OCI-LY3 (cell line): ENCODE data around the gene SLC2A13.
"Not testable (repeated sequence)": the region's sequence is repeated elsewhere in the genome, so short reads cannot be mapped to it uniquely, and the experiment has no call there.

Experiments
- H2AFZ ChIP-seq: fragments of 200-600, 300-600 bp; shearing (Covaris generic); 2 replicates; pipeline ENCODE4 v1.6.0; 2014; ENCODE audit warnings: antibody characterized with exemption, low read depth, low read length
- H3K27ac ChIP-seq: fragments of 200-600, 300-600 bp; sonication (generic); 2 replicates; pipeline ENCODE4 v1.5.1; 2014; ENCODE audit warnings: mild to moderate bottlenecking, low read length, moderate library complexity, mixed read lengths
- H3K27me3 ChIP-seq: fragments of 200-600, 300-600 bp; sonication (generic); 2 replicates; pipeline ENCODE4 v1.6.1; 2014; ENCODE audit warnings: low read depth, low read length, mixed read lengths
- H3K36me3 ChIP-seq: fragments of 200-600, 300-600 bp; sonication (generic); replicated peaks from 2 replicates; pipeline ENCODE3; 2014; ENCODE audit warnings: low read depth, low read length, mixed read lengths
- H3K4me1 ChIP-seq: fragments of 300-600, 200-600 bp; sonication (generic); 2 replicates; pipeline ENCODE4 v1.6.1; 2014; ENCODE audit warnings: low read length, mixed read lengths
- H3K4me2 ChIP-seq: fragments of 200-600, 300-600 bp; sonication (generic); 2 replicates; pipeline ENCODE4 v1.6.1; 2014; ENCODE audit warnings: low read length, mixed read lengths
- H3K4me3 ChIP-seq: fragments of 300-600, 200-600 bp; sonication (generic); 2 replicates; pipeline ENCODE4 v1.5.1; 2014; ENCODE audit warnings: antibody characterized with exemption, mild to moderate bottlenecking, low read length, moderate library complexity
- H3K79me2 ChIP-seq: fragments of 300-600, 200-600 bp; shearing (Covaris generic); 2 replicates; pipeline ENCODE4 v1.6.1; 2014; ENCODE audit warnings: mild to moderate bottlenecking, low read length, mixed read lengths
- H3K9ac ChIP-seq: fragments of 300-600, 200-600 bp; shearing (Covaris generic); 2 replicates; pipeline ENCODE4 v1.6.0; 2014; ENCODE audit warnings: mild to moderate bottlenecking, low read length, moderate library complexity
- H3K9me3 ChIP-seq: fragments of 200-600, 300-600 bp; shearing (Covaris generic); 2 replicates; pipeline ENCODE4 v1.6.1; 2014; ENCODE audit warnings: low read length, mixed read lengths; ENCODE audit not compliant: insufficient read depth
- H4K20me1 ChIP-seq: fragments of 200-600, 300-600 bp; sonication (generic); 2 replicates; pipeline ENCODE4 v1.6.1; 2016; ENCODE audit warnings: low read length, mixed read lengths; ENCODE audit not compliant: insufficient read depth
- CTCF ChIP-seq: fragments of 200-600, 300-600 bp; sonication (generic); IDR thresholded peaks from 2 replicates; pipeline ENCODE4 v1.5.1; 2014; ENCODE audit warnings: antibody characterized with exemption, low read length, low read depth
- EZH2phosphoT487 ChIP-seq: fragments of 200-600 bp; shearing (Covaris generic); IDR thresholded peaks from 2 replicates; pipeline ENCODE4 v1.6.1; 2018; ENCODE audit warnings: antibody characterized with exemption, mixed run types, low read depth

SLC2A13 gene

GRCh38 chr12:39902821-39903220 is 203.1 kb downstream of the SLC2A13 start:
- no peak overlapping the region for H3K4me2 ChIP-seq
- TF ChIP-seq CTCF (no peak), EZH2phosphoT487 (no peak)
- no peaks in the 10 kb centered on the region for H3K36me3 ChIP-seq
- H3K9ac ChIP-seq, result no peak overlapping the region
- no peaks in the 10 kb centered on the region for H3K9me3 ChIP-seq
- H3K4me3 ChIP-seq, result no peak overlapping the region
- no peaks in the 10 kb centered on the region for H3K27me3 ChIP-seq
- H4K20me1 ChIP-seq, result no peaks in the 10 kb centered on the region
- H3K79me2 ChIP-seq, result no peaks in the 10 kb centered on the region
- H3K4me1 ChIP-seq, result no peaks in the 10 kb centered on the region
- no peak overlapping the region for H3K27ac ChIP-seq
- no peak overlapping the region for H2AFZ ChIP-seq

- no peak overlapping the region for H3K27ac ChIP-seq
- H3K79me2 ChIP-seq, result no peaks in the 10 kb centered on the region
- H3K9me3 ChIP-seq, result no peaks in the 10 kb centered on the region
- no peaks in the 10 kb centered on the region for H3K36me3 ChIP-seq
- TF ChIP-seq CTCF, result no peak
- TF ChIP-seq EZH2phosphoT487, result no peak
- H3K4me3 ChIP-seq, result no peak overlapping the region
- no peaks in the 10 kb centered on the region for H3K4me1 ChIP-seq
- H2AFZ ChIP-seq, result no peak overlapping the region
- H3K9ac ChIP-seq, result no peak overlapping the region
- no peaks in the 10 kb centered on the region for H3K27me3 ChIP-seq
- no peaks in the 10 kb centered on the region for H4K20me1 ChIP-seq
- no peak overlapping the region for H3K4me2 ChIP-seq
Measured at GRCh38 chr12:39897315-39897714, 208.6 kb downstream of the SLC2A13 start.

- H3K4me3 ChIP-seq, H3K27ac ChIP-seq, H3K27me3 ChIP-seq, H3K9ac ChIP-seq, H3K9me3 ChIP-seq, H3K4me1 ChIP-seq, H2AFZ ChIP-seq, H3K36me3 ChIP-seq, H4K20me1 ChIP-seq, H3K79me2 ChIP-seq, H3K4me2 ChIP-seq: not testable (repeated sequence)
Measured at GRCh38 chr12:39893388-39893787, 212.5 kb downstream of the SLC2A13 start.

- H3K79me2 ChIP-seq, result no peaks in the 10 kb centered on the region
- H2AFZ ChIP-seq, result no peak overlapping the region
- H4K20me1 ChIP-seq, result no peaks in the 10 kb centered on the region
- H3K4me2 ChIP-seq, result no peak overlapping the region
- no peaks in the 10 kb centered on the region for H3K27me3 ChIP-seq
- H3K4me1 ChIP-seq, result no peaks in the 10 kb centered on the region
- H3K36me3 ChIP-seq, result no peaks in the 10 kb centered on the region
- H3K9ac ChIP-seq, result no peak overlapping the region
- H3K4me3 ChIP-seq, result no peak overlapping the region
- no peaks in the 10 kb centered on the region for H3K9me3 ChIP-seq
- TF ChIP-seq CTCF, result no peak
- TF ChIP-seq EZH2phosphoT487, result no peak
- H3K27ac ChIP-seq, result no peak overlapping the region
Measured at GRCh38 chr12:39892146-39892545, 213.7 kb downstream of the SLC2A13 start.

- Histone ChIP-seq H3K27me3 (no peaks in the 10 kb centered on the region), H3K9me3 (no peaks in the 10 kb centered on the region), H3K27ac (no peak overlapping the region), H2AFZ (no peak overlapping the region), H4K20me1 (no peaks in the 10 kb centered on the region), H3K36me3 (no peaks in the 10 kb centered on the region), H3K79me2 (no peaks in the 10 kb centered on the region), H3K4me3 (no peak overlapping the region), H3K9ac (no peak overlapping the region), H3K4me1 (no peaks in the 10 kb centered on the region), H3K4me2 (no peak overlapping the region)
- no peak for TF ChIP-seq EZH2phosphoT487
- TF ChIP-seq CTCF, result no peak
Measured at GRCh38 chr12:39887856-39888255, 218.0 kb downstream of the SLC2A13 start.
